ENCODE data around the gene G6PC3. TPM values are rescaled to one million over a fixed set of nuclear protein-coding genes. Genes with fewer than 3 reads are reported as not detected.

G6PC3 gene
- total RNA-seq, 1 donor from 2014 or later = 37.5 TPM

DNA sequence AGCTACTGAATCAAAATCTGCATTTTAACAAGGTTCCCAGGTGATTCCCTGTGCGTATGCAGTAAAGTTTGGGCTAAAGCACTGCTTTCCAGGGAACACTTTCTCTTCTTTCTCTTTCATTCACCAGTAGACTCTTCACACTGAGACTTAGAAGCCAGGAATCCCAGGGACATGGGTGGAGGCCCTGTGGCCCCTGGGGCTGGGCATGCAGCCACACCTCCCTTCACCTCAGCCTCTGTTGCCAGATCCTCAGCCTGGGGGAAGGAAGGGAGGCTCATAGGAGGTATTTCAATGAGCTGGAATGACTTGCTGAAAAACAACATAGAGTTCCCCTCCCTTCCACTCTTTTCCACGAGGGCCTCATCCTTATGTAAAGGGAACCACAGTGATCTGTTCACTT lies 1.2 kb downstream of the G6PC3 start:
- Histone ChIP-seq H3K36me3 (ENCODE audit: control insufficient read depth, insufficient read depth, low read length) (no peaks in the 10 kb centered on the region), H3K4me3 (ENCODE audit: low read depth, low read length) (peak overlapping the region; percentile 46), H3K27me3 (ENCODE audit: control insufficient read depth, insufficient read depth, low read length) (no peaks in the 10 kb centered on the region)
- TF ChIP-seq, protein P1, sequence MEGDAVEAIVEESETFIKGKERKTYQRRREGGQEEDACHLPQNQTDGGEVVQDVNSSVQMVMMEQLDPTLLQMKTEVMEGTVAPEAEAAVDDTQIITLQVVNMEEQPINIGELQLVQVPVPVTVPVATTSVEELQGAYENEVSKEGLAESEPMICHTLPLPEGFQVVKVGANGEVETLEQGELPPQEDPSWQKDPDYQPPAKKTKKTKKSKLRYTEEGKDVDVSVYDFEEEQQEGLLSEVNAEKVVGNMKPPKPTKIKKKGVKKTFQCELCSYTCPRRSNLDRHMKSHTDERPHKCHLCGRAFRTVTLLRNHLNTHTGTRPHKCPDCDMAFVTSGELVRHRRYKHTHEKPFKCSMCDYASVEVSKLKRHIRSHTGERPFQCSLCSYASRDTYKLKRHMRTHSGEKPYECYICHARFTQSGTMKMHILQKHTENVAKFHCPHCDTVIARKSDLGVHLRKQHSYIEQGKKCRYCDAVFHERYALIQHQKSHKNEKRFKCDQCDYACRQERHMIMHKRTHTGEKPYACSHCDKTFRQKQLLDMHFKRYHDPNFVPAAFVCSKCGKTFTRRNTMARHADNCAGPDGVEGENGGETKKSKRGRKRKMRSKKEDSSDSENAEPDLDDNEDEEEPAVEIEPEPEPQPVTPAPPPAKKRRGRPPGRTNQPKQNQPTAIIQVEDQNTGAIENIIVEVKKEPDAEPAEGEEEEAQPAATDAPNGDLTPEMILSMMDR (IDR thresholded peaks at IDR 0.05; ENCODE audit: insufficient read depth, low read length, poor library complexity, severe bottlenecking) = no peak
- no peak for DNase-seq (ENCODE audit: low read depth)

DNA sequence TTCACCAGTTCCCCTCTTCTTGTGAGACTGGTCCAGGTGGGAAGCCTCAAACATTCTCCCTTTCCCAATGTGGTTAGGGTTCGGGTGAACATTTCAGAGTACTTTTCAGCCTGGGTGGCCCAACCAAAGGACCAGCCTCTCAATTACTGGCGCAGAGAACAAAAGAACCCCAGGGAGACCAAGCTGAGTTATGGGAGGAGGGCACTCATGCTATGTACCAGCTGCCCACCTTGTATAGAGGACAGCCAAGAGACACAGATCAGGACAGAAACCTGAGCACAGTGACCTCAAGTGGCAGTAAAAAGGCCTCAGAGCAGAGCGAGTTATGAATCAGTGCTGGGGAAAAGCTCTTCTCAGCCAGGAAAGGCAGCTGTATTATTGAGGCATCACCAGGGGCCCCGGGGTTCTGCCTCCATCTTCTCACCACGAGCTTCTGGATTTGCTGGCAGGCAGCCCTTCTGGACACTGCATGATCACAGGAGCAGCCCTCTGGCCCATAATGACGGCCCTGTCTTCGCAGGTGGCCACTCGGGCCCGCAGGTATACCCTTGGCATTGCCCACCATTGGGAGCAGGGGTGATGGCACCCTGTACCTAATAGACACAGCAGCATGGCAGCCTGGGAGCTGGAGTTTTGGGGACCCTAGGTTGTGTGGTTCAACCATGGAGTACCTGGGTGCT lies 3.8 kb downstream of the G6PC3 start:
- H3K27me3 ChIP-seq (ENCODE audit: control insufficient read depth, insufficient read depth, low read length) = no peaks in the 10 kb centered on the region
- H3K4me3 ChIP-seq (ENCODE audit: low read depth, low read length) = no peak overlapping the region
- no peaks in the 10 kb centered on the region for H3K36me3 ChIP-seq (ENCODE audit: control insufficient read depth, insufficient read depth, low read length)
- no peak for DNase-seq (ENCODE audit: low read depth)
- TF ChIP-seq, protein P1 (IDR thresholded peaks at IDR 0.05; ENCODE audit: insufficient read depth, low read length, poor library complexity, severe bottlenecking) = no peak

DNA sequence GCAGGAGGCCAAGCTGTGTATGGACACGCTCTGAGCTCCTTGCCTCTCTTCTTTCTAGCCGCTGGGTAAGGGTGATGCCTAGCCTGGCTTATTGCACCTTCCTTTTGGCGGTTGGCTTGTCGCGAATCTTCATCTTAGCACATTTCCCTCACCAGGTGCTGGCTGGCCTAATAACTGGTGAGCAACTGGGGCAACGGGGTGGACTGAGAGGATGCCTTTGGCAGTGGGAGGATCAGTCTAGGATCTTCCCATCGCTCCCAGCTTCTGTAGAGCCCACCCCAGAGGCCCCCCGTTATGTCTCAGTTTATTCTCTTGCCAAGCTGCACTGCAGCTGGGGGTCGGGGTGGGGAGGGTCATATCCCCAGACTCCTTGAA lies 4.4 kb downstream of the G6PC3 start:
- no peaks in the 10 kb centered on the region for H3K27me3 ChIP-seq (ENCODE audit: control insufficient read depth, insufficient read depth, low read length)
- TF ChIP-seq, protein P1 (IDR thresholded peaks at IDR 0.05; ENCODE audit: insufficient read depth, low read length, poor library complexity, severe bottlenecking) = no peak
- H3K4me3 ChIP-seq (ENCODE audit: low read depth, low read length) = no peak overlapping the region
- H3K36me3 ChIP-seq (ENCODE audit: control insufficient read depth, insufficient read depth, low read length) = no peaks in the 10 kb centered on the region
- DNase-seq (ENCODE audit: low read depth) = no peak

DNA sequence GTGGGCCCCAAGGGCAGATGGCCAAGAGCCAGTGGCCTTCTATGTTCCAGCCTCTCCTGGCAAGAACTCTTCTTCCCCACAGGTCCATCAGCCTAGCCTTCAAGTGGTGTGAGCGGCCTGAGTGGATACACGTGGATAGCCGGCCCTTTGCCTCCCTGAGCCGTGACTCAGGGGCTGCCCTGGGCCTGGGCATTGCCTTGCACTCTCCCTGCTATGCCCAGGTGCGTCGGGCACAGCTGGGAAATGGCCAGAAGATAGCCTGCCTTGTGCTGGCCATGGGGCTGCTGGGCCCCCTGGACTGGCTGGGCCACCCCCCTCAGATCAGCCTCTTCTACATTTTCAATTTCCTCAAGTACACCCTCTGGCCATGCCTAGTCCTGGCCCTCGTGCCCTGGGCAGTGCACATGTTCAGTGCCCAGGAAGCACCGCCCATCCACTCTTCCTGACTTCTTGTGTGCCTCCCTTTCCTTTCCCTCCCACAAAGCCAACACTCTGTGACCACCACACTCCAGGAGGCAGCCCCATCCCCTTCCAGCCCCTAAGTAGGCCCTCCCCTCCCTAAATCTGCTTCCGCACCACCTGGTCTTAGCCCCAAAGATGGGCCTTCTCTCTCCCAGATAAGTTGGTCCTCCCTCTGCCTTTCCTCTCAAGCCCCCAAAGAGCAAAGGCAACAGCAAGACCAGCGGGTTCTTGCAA lies 5.2 kb downstream of the G6PC3 start:
- no peaks in the 10 kb centered on the region for H3K36me3 ChIP-seq (ENCODE audit: control insufficient read depth, insufficient read depth, low read length)
- no peaks in the 10 kb centered on the region for H3K27me3 ChIP-seq (ENCODE audit: control insufficient read depth, insufficient read depth, low read length)
- DNase-seq (ENCODE audit: low read depth) = no peak
- H3K4me3 ChIP-seq (ENCODE audit: low read depth, low read length) = no peak overlapping the region
- TF ChIP-seq, protein P1 (IDR thresholded peaks at IDR 0.05; ENCODE audit: insufficient read depth, low read length, poor library complexity, severe bottlenecking) = no peak

DNA sequence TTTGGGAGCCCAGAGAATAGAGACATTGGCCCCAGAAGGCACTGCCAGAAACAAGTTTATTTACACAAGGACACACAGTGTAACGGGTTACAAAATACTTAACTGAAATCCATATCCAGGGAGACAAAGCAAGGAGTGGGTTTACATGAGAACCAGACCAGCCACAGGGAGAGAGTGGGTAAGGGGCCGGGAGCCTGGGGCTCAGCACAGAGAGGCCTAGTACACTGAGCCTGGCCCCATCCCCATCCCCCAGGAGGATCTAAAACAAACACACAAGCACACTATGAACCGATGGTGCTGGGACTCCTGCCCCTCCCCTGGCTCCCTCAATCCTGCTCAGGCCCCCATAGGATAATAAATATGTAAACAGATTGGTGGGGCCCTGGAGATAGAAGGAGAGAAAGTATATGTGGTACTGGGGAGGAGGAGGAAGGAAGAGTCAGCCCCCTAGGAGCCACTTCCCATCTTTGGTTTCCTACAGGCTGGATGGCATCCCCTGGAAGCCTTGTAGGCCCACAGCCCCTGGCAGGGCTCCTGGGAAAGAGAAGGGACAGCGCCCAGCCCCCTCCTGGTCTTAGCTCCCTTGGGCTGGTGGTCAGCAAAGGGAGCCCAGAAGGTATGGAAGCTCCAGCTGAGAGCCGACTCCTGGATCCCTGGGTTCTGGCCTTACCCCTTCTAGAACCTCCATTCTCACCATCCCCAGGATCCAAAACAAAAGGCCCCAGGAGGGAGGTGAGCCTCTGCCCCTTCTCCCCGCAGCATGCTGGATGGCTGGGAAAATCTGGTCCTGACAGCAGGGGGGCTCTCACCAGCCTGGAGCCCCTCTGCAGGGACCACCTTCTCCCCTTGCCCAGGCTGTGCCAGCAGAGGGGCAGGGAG lies 6.4 kb downstream of the G6PC3 start:
- TF ChIP-seq, protein P1 (IDR thresholded peaks at IDR 0.05; ENCODE audit: insufficient read depth, low read length, poor library complexity, severe bottlenecking) = no peak
- H3K4me3 ChIP-seq (ENCODE audit: low read depth, low read length) = no peak overlapping the region
- no peaks in the 10 kb centered on the region for H3K27me3 ChIP-seq (ENCODE audit: control insufficient read depth, insufficient read depth, low read length)
- DNase-seq (ENCODE audit: low read depth) = no peak
- no peaks in the 10 kb centered on the region for H3K36me3 ChIP-seq (ENCODE audit: control insufficient read depth, insufficient read depth, low read length)

All from kidney epithelial cell (primary cell).